Kidney (tissue), 14 donors: ENCODE data around the gene PHKG1. TPM values are rescaled to one million over a fixed set of nuclear protein-coding genes. Genes with fewer than 3 reads are reported as not detected.
A peak's percentile ranks its signal among the peaks of the same experiment; 100 is the strongest.

ENCODE experiments used
- DNase-seq, 5 donors: peaks; one replicate each; pipeline ENCODE4 v3.0.0-alpha.2; 2013 to 2020
- FAIRE-seq: peaks from 2 replicates; lab custom pipeline; 2012; peaks lifted over from hg19 to GRCh38; lab: Jason Lieb, UNC
- H3K27ac ChIP-seq, 2 donors: one replicate each; pipeline ENCODE4 v1.7.0; 2013; ENCODE audit warnings: low read depth in 2 of 2, low read length in 2 of 2, inconsistent platforms in 1 of 2
- H3K27me3 ChIP-seq: one replicate; pipeline ENCODE4 v1.7.1; 2013; ENCODE audit warnings: low read length, inconsistent platforms; ENCODE audit not compliant: control insufficient read depth, insufficient read depth
- H3K36me3 ChIP-seq, 3 donors: one replicate each; pipeline versions ENCODE4 v1.7.0 to v1.7.1; 2013; ENCODE audit warnings: low read length in 3 of 3, control low read depth in 1 of 3, inconsistent platforms in 1 of 3; ENCODE audit not compliant: insufficient read depth in 3 of 3, control insufficient read depth in 2 of 3
- H3K4me1 ChIP-seq, 3 donors: one replicate each; pipeline versions ENCODE4 v1.7.0 to v1.7.1; 2013; ENCODE audit warnings: low read length in 3 of 3, inconsistent platforms in 1 of 3, low read depth in 1 of 3; ENCODE audit not compliant: control insufficient read depth in 2 of 3, insufficient read depth in 2 of 3
- H3K4me3 ChIP-seq, 3 donors: one replicate each; pipeline versions ENCODE4 v1.7.0 to v1.8.1; 2013; ENCODE audit warnings: low read length in 3 of 3, control low read depth in 1 of 3, inconsistent platforms in 1 of 3
- H3K9ac ChIP-seq, 3 donors: one replicate each; pipeline versions ENCODE4 v1.7.0 to v1.7.1; 2013; ENCODE audit warnings: low read length in 3 of 3, control low read depth in 1 of 3, inconsistent platforms in 1 of 3
- H3K9me3 ChIP-seq, 3 donors: one replicate each; pipeline versions ENCODE4 v1.7.0 to v1.7.1; 2013; ENCODE audit warnings: low read length in 3 of 3, control low read depth in 1 of 3, inconsistent platforms in 1 of 3; ENCODE audit not compliant: control insufficient read depth in 2 of 3, insufficient read depth in 1 of 3
- intact Hi-C: fragments of 100-400 bp; cut with DNase I; formaldehyde crosslinking; loops from one replicate; pipeline ENCODE4 v1.11.1; 2022
- polyA plus RNA-seq: library from polyadenylated mRNA; stranded (reverse); fragments of 350-450 nt; fragmentation: Illumina TruSeq; extraction: RNeasy Lipid Tissue Mini Kit (QIAGEN cat#74804); gene quantifications from one replicate; pipeline ENCODE4 v1.2.3, GENCODE V29; 2014; ENCODE audit warnings: low read depth, low replicate concordance; ENCODE audit not compliant: insufficient read depth
- total RNA-seq: library from RNA; stranded (reverse); fragmentation: NEBNext Ultra II Directional; extraction: Animal tissue kit (Norgen Biotek cat#: 25700); gene quantifications from one replicate; pipeline ENCODE4 v1.2.1, GENCODE V29; 2021
- TF ChIP-seq, protein P1 (sequence below): IDR thresholded peaks from 3 replicates; pipeline ENCODE4 v1.5.1; 2012; ENCODE audit warnings: mild to moderate bottlenecking, moderate library complexity, borderline replicate concordance; ENCODE audit not compliant: insufficient read depth; ENCODE audit errors: extremely low read depth
- donor health status: control.
- donor health status: control.
- donor health status: control.
- donor health status: control.
- donor health status: control.
- donor health status: DM: yes; HTN: yes; CAD: no.
- donor health status: Normal renal cell carcinoma (clear cell type).

Gene PHKG1
- total and polyA plus RNA-seq, 2 donors from 2014 or later = 0.91 TPM; not detected in 1

DNA sequence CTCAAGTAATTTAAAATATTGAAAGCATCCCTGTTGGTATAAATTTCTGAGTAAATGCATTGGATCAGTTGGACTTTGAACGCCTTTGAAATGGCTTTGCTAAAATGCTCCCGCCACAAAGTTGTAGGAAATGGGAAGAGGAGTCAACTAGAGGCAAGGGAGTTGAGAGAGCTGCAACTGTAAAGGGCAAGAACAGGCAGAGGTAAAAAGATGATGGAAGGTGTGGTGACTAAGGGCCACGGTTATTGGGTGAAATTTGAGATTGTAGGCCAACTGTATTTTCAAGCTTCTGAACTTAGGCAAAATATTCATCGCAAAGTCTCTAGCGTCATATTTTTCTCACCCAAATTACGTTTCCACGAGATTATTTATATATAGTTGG, 29.3 kb downstream of the PHKG1 start:
- peaks cover 0 to 3% (median 0%) of the 10 kb centered on the region in 3 donors for H3K4me1 ChIP-seq
- peak overlapping the region in 2 of 3 donors; percentile 50 to 83 for H3K4me3 ChIP-seq
- intact Hi-C loops = no loop called here
- TF ChIP-seq, protein P1, sequence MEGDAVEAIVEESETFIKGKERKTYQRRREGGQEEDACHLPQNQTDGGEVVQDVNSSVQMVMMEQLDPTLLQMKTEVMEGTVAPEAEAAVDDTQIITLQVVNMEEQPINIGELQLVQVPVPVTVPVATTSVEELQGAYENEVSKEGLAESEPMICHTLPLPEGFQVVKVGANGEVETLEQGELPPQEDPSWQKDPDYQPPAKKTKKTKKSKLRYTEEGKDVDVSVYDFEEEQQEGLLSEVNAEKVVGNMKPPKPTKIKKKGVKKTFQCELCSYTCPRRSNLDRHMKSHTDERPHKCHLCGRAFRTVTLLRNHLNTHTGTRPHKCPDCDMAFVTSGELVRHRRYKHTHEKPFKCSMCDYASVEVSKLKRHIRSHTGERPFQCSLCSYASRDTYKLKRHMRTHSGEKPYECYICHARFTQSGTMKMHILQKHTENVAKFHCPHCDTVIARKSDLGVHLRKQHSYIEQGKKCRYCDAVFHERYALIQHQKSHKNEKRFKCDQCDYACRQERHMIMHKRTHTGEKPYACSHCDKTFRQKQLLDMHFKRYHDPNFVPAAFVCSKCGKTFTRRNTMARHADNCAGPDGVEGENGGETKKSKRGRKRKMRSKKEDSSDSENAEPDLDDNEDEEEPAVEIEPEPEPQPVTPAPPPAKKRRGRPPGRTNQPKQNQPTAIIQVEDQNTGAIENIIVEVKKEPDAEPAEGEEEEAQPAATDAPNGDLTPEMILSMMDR = no peak
- H3K9ac ChIP-seq = peak overlapping the region in 1 of 3 donors; percentile 77
- no peaks in the 10 kb centered on the region for H3K27me3 ChIP-seq
- H3K9me3 ChIP-seq = no peaks in the 10 kb centered on the region
- DNase-seq (no peak), FAIRE-seq (no peak)
- peak overlapping the region; percentile 95 for H3K27ac ChIP-seq
- H3K36me3 ChIP-seq = peaks cover 6 to 35% (median 18%) of the 10 kb centered on the region in 3 donors

GRCh38 chr7:56062382-56062781, 30.4 kb downstream of the PHKG1 start:
- Histone ChIP-seq H3K27me3 (no peaks in the 10 kb centered on the region), H3K9ac (no peak overlapping the region), H3K4me1 (peaks cover 0 to 3% (median 0%) of the 10 kb centered on the region in 3 donors), H3K36me3 (peaks cover 10 to 41% (median 26%) of the 10 kb centered on the region in 3 donors), H3K9me3 (no peaks in the 10 kb centered on the region), H3K27ac (no peak overlapping the region), H3K4me3 (no peak overlapping the region)
- DNase-seq (no peak), FAIRE-seq (no peak)
- intact Hi-C loops = no loop called here
- TF ChIP-seq, protein P1 = no peak

DNA sequence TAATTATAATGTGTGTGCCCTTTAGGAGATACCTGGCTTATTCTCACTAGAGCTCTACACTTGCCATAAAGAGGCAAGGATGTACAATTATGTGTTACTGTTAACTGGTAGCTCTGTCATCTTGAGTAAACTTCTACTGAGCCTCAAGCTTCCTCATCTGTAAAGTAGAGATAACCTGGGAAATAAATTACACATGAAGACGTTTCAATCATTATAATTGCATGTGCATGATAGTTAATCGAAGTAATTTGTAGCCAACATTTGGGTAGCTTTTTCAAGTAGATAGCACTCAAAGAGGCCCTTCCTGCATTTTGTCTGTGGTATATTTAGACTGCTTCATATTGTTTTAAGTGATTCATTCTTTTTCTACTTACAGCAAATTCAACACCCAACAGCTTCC, 38.8 kb downstream of the PHKG1 start:
- TF ChIP-seq, protein P1 = no peak
- Histone ChIP-seq H3K4me3 (no peak overlapping the region), H3K27ac (no peak overlapping the region), H3K9me3 (no peaks in the 10 kb centered on the region), H3K27me3 (no peaks in the 10 kb centered on the region), H3K4me1 (peaks cover 0 to 8% (median 5%) of the 10 kb centered on the region in 3 donors), H3K9ac (no peak overlapping the region), H3K36me3 (peaks cover 19 to 35% (median 27%) of the 10 kb centered on the region in 3 donors)
- intact Hi-C loops = no loop called here
- FAIRE-seq = no peak
- no peak for DNase-seq

DNA sequence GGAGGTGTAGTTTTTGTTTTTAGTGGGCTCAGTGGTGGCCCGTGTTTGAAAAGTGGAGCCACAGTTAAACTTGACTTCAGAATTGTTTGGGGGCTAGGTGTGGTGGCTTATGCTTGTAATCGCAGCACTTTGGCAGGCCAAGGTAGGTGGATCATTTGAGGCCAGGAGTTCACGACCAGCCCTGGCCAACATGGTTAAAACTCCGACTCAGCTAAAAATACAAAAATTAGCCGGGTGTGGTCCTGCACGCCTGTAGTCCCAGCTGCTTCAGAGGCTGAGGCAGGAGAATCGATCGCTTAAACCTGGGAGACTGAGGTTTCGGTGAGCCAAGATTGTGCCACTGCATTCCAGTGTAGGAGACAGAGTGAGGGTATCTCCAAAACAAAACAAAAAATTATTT, 39.4 kb downstream of the PHKG1 start:
- FAIRE-seq (no peak), DNase-seq (no peak)
- Histone ChIP-seq H3K27ac (no peak overlapping the region), H3K9me3 (no peaks in the 10 kb centered on the region), H3K4me3 (no peak overlapping the region), H3K36me3 (peaks cover 19 to 33% (median 25%) of the 10 kb centered on the region in 3 donors), H3K4me1 (peaks cover 0 to 11% (median 5%) of the 10 kb centered on the region in 3 donors), H3K27me3 (no peaks in the 10 kb centered on the region), H3K9ac (no peak overlapping the region)
- TF ChIP-seq, protein P1 = no peak
- intact Hi-C loops = no loop called here
